NK-92 (cell line): ENCODE measurements around the gene NEDD4.
"Not testable (repeated sequence)": the region's sequence is repeated elsewhere in the genome, so short reads cannot be mapped to it uniquely, and the experiment has no call there.

Experiments
- DNase-seq: peaks from one replicate; lab custom pipeline; 2025; ENCODE audit not compliant: unreplicated experiment; lab: John Stamatoyannopoulos, UW

The NEDD4 gene

GRCh38 chr15:55993111-55993803, at the start of gene NEDD4:
Gene NEDD4, minus strand, starts transcription at chr15:55993612. Its CDS starts 57 bp downstream, at chr15:55993555.
- no peak for DNase-seq

- no peak for DNase-seq
Observed at GRCh38 chr15:56042498-56042897, 49.1 kb upstream of the NEDD4 start.

- DNase-seq: no peak
Observed at GRCh38 chr15:56042031-56042430, 48.6 kb upstream of the NEDD4 start.

GRCh38 chr15:56040081-56041035, 46.9 kb upstream of the NEDD4 start:
- DNase-seq: no peak

- DNase-seq: no peak
Observed at GRCh38 chr15:56038707-56039106, 45.3 kb upstream of the NEDD4 start.

- no peak for DNase-seq
Observed at GRCh38 chr15:56038015-56038414, 44.6 kb upstream of the NEDD4 start.

GRCh38 chr15:56036546-56037067, 43.2 kb upstream of the NEDD4 start:
- DNase-seq: no peak

- no peak for DNase-seq
Observed at GRCh38 chr15:56035166-56035565, 41.8 kb upstream of the NEDD4 start.

- no peak for DNase-seq
Observed at GRCh38 chr15:56034514-56034913, 41.1 kb upstream of the NEDD4 start.

GRCh38 chr15:56032373-56032772, 39.0 kb upstream of the NEDD4 start:
- DNase-seq: no peak

- DNase-seq: no peak
Observed at GRCh38 chr15:56031836-56032235, 38.4 kb upstream of the NEDD4 start.

GRCh38 chr15:56031402-56031801, 38.0 kb upstream of the NEDD4 start:
- DNase-seq: no peak

GRCh38 chr15:56028430-56028829, 35.0 kb upstream of the NEDD4 start:
- no peak for DNase-seq

- DNase-seq: not testable (repeated sequence)
Observed at GRCh38 chr15:56023160-56023559, 29.7 kb upstream of the NEDD4 start.

GRCh38 chr15:56019819-56020486, 26.5 kb upstream of the NEDD4 start:
- no peak for DNase-seq

GRCh38 chr15:56019060-56019793, 25.8 kb upstream of the NEDD4 start:
- no peak for DNase-seq

- no peak for DNase-seq
Observed at GRCh38 chr15:56017920-56018319, 24.5 kb upstream of the NEDD4 start.

- DNase-seq: no peak
Observed at GRCh38 chr15:56017511-56017910, 24.1 kb upstream of the NEDD4 start.

GRCh38 chr15:56016281-56016680, 22.9 kb upstream of the NEDD4 start:
- DNase-seq: no peak

GRCh38 chr15:56014677-56015076, 21.3 kb upstream of the NEDD4 start:
- DNase-seq: no peak

GRCh38 chr15:56007053-56007452, 13.6 kb upstream of the NEDD4 start:
- DNase-seq: not testable (repeated sequence)
